HepG2 (cell line): ENCODE measurements around the gene EEF2. TPM values are rescaled to one million over a fixed set of nuclear protein-coding genes. Genes with fewer than 3 reads are reported as not detected.

Source experiments
- CBX2 ChIP-seq, 2 experiments: fragments of 200-600 bp in 1 of 2; sonication (generic); formaldehyde crosslinking in 1 of 2; IDR thresholded peaks; 2 replicates each; pipeline versions ENCODE4 v1.7.0 to v1.8.1; 2018 to 2022; ENCODE audit warnings: low read depth in 2 of 2, low read length in 1 of 2, mild to moderate bottlenecking in 1 of 2, missing genetic modification reagents in 1 of 2
- HCFC1 ChIP-seq: fragments of 150-350 bp; IDR thresholded peaks from 2 replicates; pipeline ENCODE4 v1.6.1; 2014; ENCODE audit warnings: low read depth, low read length
- KDM1A ChIP-seq: IDR thresholded peaks from 2 replicates; pipeline ENCODE4 v1.6.1; 2016; ENCODE audit warnings: missing compliant biosample characterization
- NCOA1 ChIP-seq: sonication (generic); formaldehyde crosslinking; IDR thresholded peaks from 2 replicates; pipeline ENCODE4 v1.9.0; 2021; ENCODE audit warnings: missing genetic modification reagents
- NR2F6 ChIP-seq, 2 experiments: IDR thresholded peaks; 2 replicates each; pipeline ENCODE4 v1.6.1; 2016; ENCODE audit warnings: antibody characterized with exemption in 1 of 2, mild to moderate bottlenecking in 1 of 2
- PBX2 ChIP-seq: IDR thresholded peaks from 2 replicates; pipeline ENCODE4 v1.6.1; 2016; ENCODE audit warnings: control low read depth
- POGK ChIP-seq: sonication (generic); formaldehyde crosslinking; conservative IDR thresholded peaks from 2 replicates; pipeline ENCODE4 v1.8.0; 2022; ENCODE audit warnings: mild to moderate bottlenecking, moderate library complexity, missing genetic modification reagents
- SYNCRIP ChIP-seq: fragments of 200-400 bp; formaldehyde crosslinking; IDR thresholded peaks from 2 replicates; pipeline ENCODE4 v1.6.1; 2018; ENCODE audit warnings: mild to moderate bottlenecking, low read depth, low read length; ENCODE audit not compliant: insufficient read depth
- TFE3 ChIP-seq: IDR thresholded peaks from 2 replicates; pipeline ENCODE4 v1.6.1; 2016
- ZBTB34 ChIP-seq: sonication (generic); formaldehyde crosslinking; IDR thresholded peaks from 2 replicates; pipeline ENCODE4 v1.8.0; 2022; ENCODE audit warnings: mild to moderate bottlenecking, missing genetic modification reagents
- ZBTB37 ChIP-seq: sonication (generic); formaldehyde crosslinking; IDR thresholded peaks from 2 replicates; pipeline ENCODE4 v1.4.0; 2020; ENCODE audit warnings: mild to moderate bottlenecking, missing genetic modification reagents
- ZFP36 ChIP-seq: fragments of 150-350 bp; IDR thresholded peaks from 2 replicates; pipeline ENCODE4 v1.6.1; 2018; ENCODE audit warnings: borderline replicate concordance, low read length, low read depth; ENCODE audit not compliant: partially characterized antibody
- ZNF414 ChIP-seq: sonication (generic); formaldehyde crosslinking; IDR thresholded peaks from 2 replicates; pipeline ENCODE4 v1.5.0; 2020; ENCODE audit warnings: missing genetic modification reagents
- ZNF7 ChIP-seq: IDR thresholded peaks from 2 replicates; pipeline ENCODE4 v1.6.1; 2016; ENCODE audit warnings: missing biosample characterization, missing genetic modification reagents
- ZNF703 ChIP-seq: sonication (generic); formaldehyde crosslinking; IDR thresholded peaks from 2 replicates; pipeline ENCODE4 v1.5.1; 2020; ENCODE audit warnings: missing genetic modification reagents, mild to moderate bottlenecking, moderate library complexity, borderline replicate concordance
- ZNF747 ChIP-seq: sonication (generic); formaldehyde crosslinking; IDR thresholded peaks from 2 replicates; pipeline ENCODE4 v1.8.1; 2023; ENCODE audit warnings: missing genetic modification reagents, mild to moderate bottlenecking, borderline replicate concordance
- ZXDC ChIP-seq: sonication (generic); formaldehyde crosslinking; IDR thresholded peaks from 2 replicates; pipeline ENCODE4 v1.5.0; 2020; ENCODE audit warnings: mild to moderate bottlenecking, missing genetic modification reagents
- polyA plus RNA-seq, 8 experiments: library from polyadenylated mRNA; depleted of rRNA in 3 of 8; stranded (reverse) in 7 of 8; unstranded in 1 of 8; fragments of >200 nt; fragmentation: Illumina TruSeq in 4 of 8; extraction: Trizol in 4 of 8; gene quantifications; 2 replicates each; pipeline versions ENCODE4 v1.2.1 to v1.2.3, GENCODE V29; 2011 to 2016; ENCODE audit warnings: low read depth in 4 of 8, missing spikeins in 1 of 8, mixed read lengths in 1 of 8; ENCODE audit not compliant: insufficient read depth in 1 of 8
- total RNA-seq, 5 experiments: library from RNA; depleted of rRNA; stranded (reverse); fragments of >200 nt; fragmentation: Illumina TruSeq; extraction: Trizol; gene quantifications; 2 replicates each; pipeline ENCODE4 v1.2.3, GENCODE V29; 2016; ENCODE audit warnings: low read depth in 1 of 5

EEF2 gene
- total and polyA plus RNA-seq, 2 of the 13 experiments (the other 11 are each of a cell fraction or from before 2014, with no cell fraction given), result 1,441 to 1,777 TPM

GRCh38 chr19:3970808-3971598 is 14.3 kb downstream of the EEF2 start, which contains the start of gene DAPK3 (continued):
- TF ChIP-seq ZNF414 (CRISPR knock-in tag) (no peak), NR2F6 (IDR thresholded peaks at IDR 0.05) (no peak), NR2F6 (CRISPR knock-in tag; IDR thresholded peaks at IDR 0.05) (0 out of 2 replicates have a peak, but pooled peaks have one; percentile 9), HCFC1 (no peak; the same call in none of the 2 replicates), PBX2 (CRISPR knock-in tag) (peak; percentile 90), ZNF703 (no peak), ZBTB34 (no peak), KDM1A (peak; percentile 61; the same call in 1 of the 2 replicates), ZNF747 (0 out of 2 replicates have a peak, but pooled peaks have one; percentile 55), SYNCRIP (no peak), POGK (CRISPR knock-in tag) (no peak), TFE3 (CRISPR knock-in tag) (no peak), ZBTB37 (CRISPR knock-in tag) (no peak), ZFP36 (no peak), CBX2 (IDR thresholded peaks at IDR 0.05; ENCODE audit: low read depth, low read length) (no peak), CBX2 (CRISPR knock-in tag; IDR thresholded peaks at IDR 0.05; ENCODE audit: low read depth) (no peak), ZNF7 (CRISPR knock-in tag) (no peak), NCOA1 (no peak), ZXDC (CRISPR knock-in tag) (no peak)
- TF ChIP-seq, all 625 proteins: peak for 164
